Measurements from ENCODE around the gene SRPK1. TPM values are rescaled to one million over a fixed set of nuclear protein-coding genes. Genes with fewer than 3 reads are reported as not detected.
A peak's percentile ranks its signal among the peaks of the same experiment; 100 is the strongest.

The SRPK1 gene
- total RNA-seq, 2 donors from 2014 or later: 19.2 to 23.1 TPM

- DNase-seq: no peak
- intact Hi-C loops (cut with DNase I): no loop called here
- ATAC-seq: no peak
Observed at GRCh38 chr6:35794536-35795452, 126.1 kb downstream of the SRPK1 start.

- ATAC-seq: no peak
- no peak for DNase-seq
- intact Hi-C loops (cut with DNase I): no loop called here
Observed at GRCh38 chr6:35790683-35791082, 130.2 kb downstream of the SRPK1 start.

GRCh38 chr6:35788423-35788982 is 132.4 kb downstream of the SRPK1 start:
- DNase-seq: no peak
- ATAC-seq: no peak

GRCh38 chr6:35787266-35788218 is 133.4 kb downstream of the SRPK1 start:
- intact Hi-C loops (cut with DNase I): no loop called here
- DNase-seq (no peak), ATAC-seq (peak in 1 of 2 donors; percentile 11)

More at GRCh38 chr6:35788423-35788982, 132.4 kb downstream of the SRPK1 start:
- intact Hi-C loops (cut with DNase I): no loop called here

GRCh38 chr6:35786810-35787209 is 134.1 kb downstream of the SRPK1 start:
- intact Hi-C loops (cut with DNase I): no loop called here
- ATAC-seq (peak in 1 of 2 donors; percentile 55), DNase-seq (no peak)

- no peak for DNase-seq
- intact Hi-C loops (cut with DNase I): no loop called here
Observed at GRCh38 chr6:35786272-35786671, 134.6 kb downstream of the SRPK1 start.

GRCh38 chr6:35784200-35784599 is 136.7 kb downstream of the SRPK1 start:
- DNase-seq (no peak), ATAC-seq (no peak)
- intact Hi-C loops (cut with DNase I): no loop called here

More at GRCh38 chr6:35786272-35786671, 134.6 kb downstream of the SRPK1 start:
- no peak for ATAC-seq

Other genes starting within 250 kb of the SRPK1 start
- 100 to 1,000 TPM; 101 to 117 TPM for gene FKBP5, start 232.2 kb downstream of the SRPK1 start, total RNA-seq
- under 1 TPM; 0.21 to 0.29 TPM for gene ARMC12, start 184.1 kb downstream of the SRPK1 start, total RNA-seq
- not detected for gene CLPSL2, start 144.5 kb downstream of the SRPK1 start, total RNA-seq
- not detected for gene CLPSL1, start 140.1 kb downstream of the SRPK1 start, total RNA-seq
- not detected for gene CLPS, start 123.8 kb downstream of the SRPK1 start, total RNA-seq
- not detected for gene LHFPL5, start 115.7 kb downstream of the SRPK1 start, total RNA-seq
- under 1 TPM in 1 of 2 donors, not detected in 1; 0.06 TPM for gene SLC26A8, start 103.5 kb upstream of the SRPK1 start, total RNA-seq
- 10 to 100 TPM; 36.1 to 38.4 TPM for gene MAPK14, start 106.7 kb upstream of the SRPK1 start, total RNA-seq
- 1 to 10 TPM; 1.9 to 4.6 TPM for gene MAPK13, start 209.4 kb upstream of the SRPK1 start, total RNA-seq

All from left cardiac atrium (tissue), 4 donors.